Measurements from ENCODE around the gene PARD6G.

GRCh38 chr18:80120932-80121331 is 126.4 kb downstream of the PARD6G start:
- no peak for TF ChIP-seq CTCF (IDR thresholded peaks at IDR 0.05)
- TF ChIP-seq SMC3 (IDR thresholded peaks at IDR 0.05; ENCODE audit: low read depth, low read length) = no peak
- no peak for TF ChIP-seq MXI1 (IDR thresholded peaks at IDR 0.05; ENCODE audit: low read depth, low read length)
- no peak for TF ChIP-seq TAF1 (IDR thresholded peaks at IDR 0.05; ENCODE audit: borderline replicate concordance, low read depth, low read length)
- no peak for TF ChIP-seq RAD21 (IDR thresholded peaks at IDR 0.05; ENCODE audit: low read length)

Data from SK-N-SH (cell line).